Measurements from ENCODE around the gene GMEB2. TPM values are rescaled to one million over a fixed set of nuclear protein-coding genes. Genes with fewer than 3 reads are reported as not detected.
"Not testable (repeated sequence)": the region's sequence is repeated elsewhere in the genome, so short reads cannot be mapped to it uniquely, and the experiment has no call there.

Gene GMEB2
- polyA plus RNA-seq, 1 experiment, result 7.4 TPM

GRCh38 chr20:63574156-63574828 lies 52.6 kb downstream of the GMEB2 start, which contains the start of gene HELZ2:
HELZ2 (minus strand) TSS chr20:63574239; CDS start chr20:63572385, 1,854 bp downstream.
- Histone ChIP-seq H3K27me3 (ENCODE audit: control insufficient read depth, insufficient read depth, low read length) (no peaks in the 10 kb centered on the region; the same call in 1 of the 2 replicates), H3K4me3 (ENCODE audit: low read depth, low read length) (peak within 1 kb of the TSS; percentile 67), H3K36me3 (ENCODE audit: control insufficient read depth, insufficient read depth, low read length) (peaks cover 2% of the 10 kb centered on the region)
- no peak for DNase-seq (ENCODE audit: low read depth)
- no peak for TF ChIP-seq CTCF (IDR thresholded peaks at IDR 0.05; ENCODE audit: insufficient read depth, low read depth, low read length)
- POLR2A ChIA-PET, result interaction anchor here (0.6 to 0.7 kb wide), 7 partner anchors 8 to 409 kb away, joined by 3 to 6 read pairs (median 5); partner anchors contain the start of gene TPD52L2
- CTCF ChIA-PET, result no interaction called here

- ChIA-PET POLR2A (interaction anchor here (0.6 to 0.7 kb wide), 6 partner anchors 8 to 410 kb away, joined by 3 to 6 read pairs (median 6); partner anchors contain the start of gene TPD52L2), CTCF (interaction anchor here (0.7 kb wide), 1 partner anchor 30 kb away, joined by 3 read pairs; no protein-coding TSS in a partner anchor)
- Histone ChIP-seq H3K27me3 (ENCODE audit: control insufficient read depth, insufficient read depth, low read length) (no peaks in the 10 kb centered on the region; the same call in 1 of the 2 replicates), H3K36me3 (ENCODE audit: control insufficient read depth, insufficient read depth, low read length) (peaks cover 2% of the 10 kb centered on the region), H3K4me3 (ENCODE audit: low read depth, low read length) (peak overlapping the region; percentile 67)
- no peak for TF ChIP-seq CTCF (IDR thresholded peaks at IDR 0.05; ENCODE audit: insufficient read depth, low read depth, low read length)
- no peak for DNase-seq (ENCODE audit: low read depth)
Observed at GRCh38 chr20:63573647-63574131, 53.2 kb downstream of the GMEB2 start.

- no peak for DNase-seq (ENCODE audit: low read depth)
- Histone ChIP-seq H3K27me3 (ENCODE audit: control insufficient read depth, insufficient read depth, low read length) (no peaks in the 10 kb centered on the region; the same call in 1 of the 2 replicates), H3K4me3 (ENCODE audit: low read depth, low read length) (peak overlapping the region; percentile 67), H3K36me3 (ENCODE audit: control insufficient read depth, insufficient read depth, low read length) (peaks cover 2% of the 10 kb centered on the region)
- POLR2A ChIA-PET, result no interaction called here
- CTCF ChIA-PET, result interaction anchor here (0.7 kb wide), 1 partner anchor 29 kb away, joined by 3 read pairs; no protein-coding TSS in a partner anchor
- TF ChIP-seq CTCF (IDR thresholded peaks at IDR 0.05; ENCODE audit: insufficient read depth, low read depth, low read length), result peak; percentile 36
Observed at GRCh38 chr20:63572788-63573646, 53.9 kb downstream of the GMEB2 start.

- ChIA-PET POLR2A (no interaction called here), CTCF (no interaction called here)
- H3K4me3 ChIP-seq (ENCODE audit: low read depth, low read length), result no peak overlapping the region
- no peak for TF ChIP-seq CTCF (IDR thresholded peaks at IDR 0.05; ENCODE audit: insufficient read depth, low read depth, low read length)
- no peaks in the 10 kb centered on the region for H3K27me3 ChIP-seq (ENCODE audit: control insufficient read depth, insufficient read depth, low read length)
- peaks cover 2% of the 10 kb centered on the region for H3K36me3 ChIP-seq (ENCODE audit: control insufficient read depth, insufficient read depth, low read length)
- DNase-seq (ENCODE audit: low read depth), result no peak
Observed at GRCh38 chr20:63572071-63572787, 54.7 kb downstream of the GMEB2 start.

- H3K4me3 ChIP-seq (ENCODE audit: low read depth, low read length); POLR2A ChIA-PET; H3K36me3 ChIP-seq (ENCODE audit: control insufficient read depth, insufficient read depth, low read length); DNase-seq (ENCODE audit: low read depth); H3K27me3 ChIP-seq (ENCODE audit: control insufficient read depth, insufficient read depth, low read length); CTCF ChIA-PET: not testable (repeated sequence)
Observed at GRCh38 chr20:63571087-63571478, 55.8 kb downstream of the GMEB2 start.

Measured in BJ (cell line).